HepG2 (cell line): Measurements from ENCODE around the gene POLR1G. TPM values are rescaled to one million over a fixed set of nuclear protein-coding genes. Genes with fewer than 3 reads are reported as not detected.
A peak's percentile ranks its signal among the peaks of the same experiment; 100 is the strongest.

Source experiments
- ATF7-NPFF ChIP-seq: sonication (generic); formaldehyde crosslinking; IDR thresholded peaks from 2 replicates; pipeline ENCODE4 v1.8.1; 2023; ENCODE audit warnings: mild to moderate bottlenecking, low read depth, missing genetic modification reagents, moderate library complexity
- CBX5 ChIP-seq: sonication (generic); formaldehyde crosslinking; IDR thresholded peaks from 2 replicates; pipeline ENCODE4 v1.4.0; 2020; ENCODE audit warnings: missing genetic modification reagents, borderline replicate concordance
- DNMT1 ChIP-seq: sonication (generic); formaldehyde crosslinking; IDR thresholded peaks from 2 replicates; pipeline ENCODE4 v1.5.1; 2020; ENCODE audit warnings: mild to moderate bottlenecking, missing genetic modification reagents
- FOSL2 ChIP-seq: sonication (generic); formaldehyde crosslinking; IDR thresholded peaks from 2 replicates; pipeline ENCODE4 v1.4.0; 2020; ENCODE audit warnings: missing genetic modification reagents
- FOXO1 ChIP-seq: sonication (generic); formaldehyde crosslinking; IDR thresholded peaks from 2 replicates; pipeline ENCODE4 v1.4.0; 2020; ENCODE audit warnings: missing genetic modification reagents
- IKZF1 ChIP-seq: fragments of 450-650 bp; IDR thresholded peaks from 2 replicates; pipeline ENCODE4 v1.7.1; 2016
- JUND ChIP-seq: sonication (generic); formaldehyde crosslinking; IDR thresholded peaks from 2 replicates; pipeline ENCODE4 v1.8.0; 2022; ENCODE audit warnings: mild to moderate bottlenecking, missing genetic modification reagents
- KDM5A ChIP-seq: fragments of 200-600 bp; sonication (generic); IDR thresholded peaks from 2 replicates; pipeline ENCODE4 v1.7.0; 2018; ENCODE audit warnings: antibody characterized with exemption, mild to moderate bottlenecking, low read length, borderline replicate concordance
- KDM5B ChIP-seq: sonication (generic); formaldehyde crosslinking; IDR thresholded peaks from 2 replicates; pipeline ENCODE4 v1.4.0; 2020; ENCODE audit warnings: missing genetic modification reagents, mild to moderate bottlenecking, borderline replicate concordance
- KDM6A ChIP-seq: IDR thresholded peaks from 2 replicates; pipeline ENCODE4 v1.6.1; 2016; ENCODE audit warnings: low read depth
- MAZ ChIP-seq, 2 experiments: sonication (generic) in 1 of 2; formaldehyde crosslinking in 1 of 2; IDR thresholded peaks; 2 replicates each; pipeline versions ENCODE4 v1.5.0 to v1.6.1; 2012 to 2020; ENCODE audit warnings: low read depth in 2 of 2, mild to moderate bottlenecking in 2 of 2, borderline replicate concordance in 1 of 2, improper control_type of control experiment in 1 of 2, low read length in 1 of 2, missing genetic modification reagents in 1 of 2, moderate library complexity in 1 of 2
- MXD4 ChIP-seq: IDR thresholded peaks from 2 replicates; pipeline ENCODE4 v1.6.1; 2016; ENCODE audit warnings: mild to moderate bottlenecking, missing biosample characterization, missing genetic modification reagents
- NCOA2 ChIP-seq: sonication (generic); formaldehyde crosslinking; IDR thresholded peaks from 2 replicates; pipeline ENCODE4 v1.8.0; 2022; ENCODE audit warnings: inconsistent platforms
- NFYB ChIP-seq: sonication (generic); formaldehyde crosslinking; IDR thresholded peaks from 2 replicates; pipeline ENCODE4 v1.4.0; 2020; ENCODE audit warnings: missing genetic modification reagents
- NR2F6 ChIP-seq, 2 experiments: IDR thresholded peaks; 2 replicates each; pipeline ENCODE4 v1.6.1; 2016; ENCODE audit warnings: antibody characterized with exemption in 1 of 2, mild to moderate bottlenecking in 1 of 2
- RBM22 ChIP-seq: fragments of 200-400 bp; formaldehyde crosslinking; optimal IDR thresholded peaks from 2 replicates; pipeline ENCODE3; 2017; ENCODE audit warnings: mild to moderate bottlenecking, low read length, moderate library complexity
- YY1 ChIP-seq: IDR thresholded peaks from 2 replicates; pipeline ENCODE4 v1.6.1; 2011; ENCODE audit warnings: low read length, low read depth, moderate library complexity, mild to moderate bottlenecking; ENCODE audit not compliant: insufficient read depth, insufficient replicate concordance
- ZFAT ChIP-seq: sonication (generic); formaldehyde crosslinking; conservative IDR thresholded peaks from 2 replicates; pipeline ENCODE4 v1.8.1; 2023; ENCODE audit warnings: missing genetic modification reagents, inconsistent platforms
- ZNF205 ChIP-seq: IDR thresholded peaks from 2 replicates; pipeline ENCODE4 v1.6.1; 2018; ENCODE audit warnings: missing biosample characterization, missing genetic modification reagents
- ZNF432 ChIP-seq: sonication (generic); formaldehyde crosslinking; IDR thresholded peaks from 2 replicates; pipeline ENCODE4 v1.5.0; 2020; ENCODE audit warnings: missing genetic modification reagents, mild to moderate bottlenecking, borderline replicate concordance
- ZNF501 ChIP-seq: sonication (generic); formaldehyde crosslinking; IDR thresholded peaks from 2 replicates; pipeline ENCODE4 v1.5.1; 2020; ENCODE audit warnings: mild to moderate bottlenecking, moderate library complexity, missing genetic modification reagents
- ZNF713 ChIP-seq: sonication (generic); formaldehyde crosslinking; IDR thresholded peaks from 2 replicates; pipeline ENCODE4 v1.4.0; 2020; ENCODE audit warnings: mild to moderate bottlenecking, missing genetic modification reagents
- ZNF850 ChIP-seq: sonication (generic); formaldehyde crosslinking; conservative IDR thresholded peaks from 2 replicates; pipeline ENCODE4 v1.9.0; 2021; ENCODE audit warnings: mild to moderate bottlenecking, missing genetic modification reagents
- ZSCAN9 ChIP-seq: IDR thresholded peaks from 2 replicates; pipeline ENCODE4 v1.6.1; 2016; ENCODE audit warnings: borderline replicate concordance
- polyA plus RNA-seq, 8 experiments: library from polyadenylated mRNA; depleted of rRNA in 3 of 8; stranded (reverse) in 7 of 8; unstranded in 1 of 8; fragments of >200 nt; fragmentation: Illumina TruSeq in 4 of 8; extraction: Trizol in 4 of 8; gene quantifications; 2 replicates each; pipeline versions ENCODE4 v1.2.1 to v1.2.3, GENCODE V29; 2011 to 2016; ENCODE audit warnings: low read depth in 4 of 8, missing spikeins in 1 of 8, mixed read lengths in 1 of 8; ENCODE audit not compliant: insufficient read depth in 1 of 8
- total RNA-seq, 5 experiments: library from RNA; depleted of rRNA; stranded (reverse); fragments of >200 nt; fragmentation: Illumina TruSeq; extraction: Trizol; gene quantifications; 2 replicates each; pipeline ENCODE4 v1.2.3, GENCODE V29; 2016; ENCODE audit warnings: low read depth in 1 of 5
- TF ChIP-seq, protein P1 (sequence below): IDR thresholded peaks from 2 replicates; pipeline ENCODE4 v1.6.1; 2016
- TF ChIP-seq, protein P2 (sequence below): IDR thresholded peaks from 2 replicates; pipeline ENCODE4 v1.6.1; 2016; ENCODE audit warnings: mild to moderate bottlenecking, missing biosample characterization, missing genetic modification reagents
- TF ChIP-seq, protein P3 (sequence below): sonication (generic); formaldehyde crosslinking; conservative IDR thresholded peaks from 2 replicates; pipeline ENCODE4 v1.8.0; 2022; ENCODE audit warnings: mild to moderate bottlenecking, moderate library complexity, missing genetic modification reagents
- TF ChIP-seq, protein P4 (sequence below): sonication (generic); formaldehyde crosslinking; IDR thresholded peaks from 2 replicates; pipeline ENCODE4 v1.8.1; 2023; ENCODE audit warnings: mild to moderate bottlenecking, inconsistent platforms, moderate library complexity, missing genetic modification reagents, borderline replicate concordance

Gene POLR1G
- total and polyA plus RNA-seq, 2 of the 13 experiments (the other 11 are each of a cell fraction or from before 2014, with no cell fraction given), result 3.5 to 20.8 TPM

DNA sequence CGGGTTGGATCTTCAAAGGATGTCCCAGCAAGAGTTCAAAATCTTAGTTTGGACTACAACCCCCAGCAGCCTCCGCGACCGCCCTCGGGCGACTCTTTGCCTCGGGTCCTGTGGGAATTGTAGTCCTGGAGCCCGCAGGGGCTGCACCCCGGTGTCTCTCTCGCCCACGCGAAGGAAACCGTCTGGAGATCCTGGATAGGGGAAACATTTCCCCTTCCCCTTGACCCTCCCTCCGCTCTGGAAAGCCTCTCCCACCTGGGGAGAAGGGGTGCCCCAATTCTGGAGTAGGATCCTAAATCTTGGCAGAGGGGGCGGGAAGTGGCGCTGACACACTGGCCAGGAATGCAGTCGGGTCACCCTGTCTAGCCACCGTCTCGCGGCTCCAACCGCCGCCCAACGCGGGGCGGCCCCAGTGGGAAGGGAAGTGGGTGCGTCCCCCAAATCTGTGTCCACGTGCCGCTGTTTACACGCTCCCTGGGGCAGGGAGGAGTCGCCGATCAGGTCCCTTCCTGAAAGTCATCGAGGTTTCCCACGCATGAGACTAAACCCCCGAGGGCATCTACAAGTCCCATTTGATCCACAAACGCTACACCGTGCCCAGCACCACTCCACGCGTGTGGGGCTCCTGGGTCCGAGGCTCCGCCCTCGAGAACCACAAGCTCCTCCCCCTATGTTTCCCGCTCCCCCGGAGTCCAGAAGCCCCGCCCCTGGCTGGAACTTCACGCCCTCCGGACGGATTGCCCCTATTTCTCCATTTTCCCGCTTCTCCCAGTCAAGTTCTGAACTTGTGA is 814 bp upstream of the POLR1G start (continued):
- TF ChIP-seq, protein P1, sequence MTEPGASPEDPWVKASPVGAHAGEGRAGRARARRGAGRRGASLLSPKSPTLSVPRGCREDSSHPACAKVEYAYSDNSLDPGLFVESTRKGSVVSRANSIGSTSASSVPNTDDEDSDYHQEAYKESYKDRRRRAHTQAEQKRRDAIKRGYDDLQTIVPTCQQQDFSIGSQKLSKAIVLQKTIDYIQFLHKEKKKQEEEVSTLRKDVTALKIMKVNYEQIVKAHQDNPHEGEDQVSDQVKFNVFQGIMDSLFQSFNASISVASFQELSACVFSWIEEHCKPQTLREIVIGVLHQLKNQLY (CRISPR knock-in tag), result no peak
- TF ChIP-seq, protein P2, sequence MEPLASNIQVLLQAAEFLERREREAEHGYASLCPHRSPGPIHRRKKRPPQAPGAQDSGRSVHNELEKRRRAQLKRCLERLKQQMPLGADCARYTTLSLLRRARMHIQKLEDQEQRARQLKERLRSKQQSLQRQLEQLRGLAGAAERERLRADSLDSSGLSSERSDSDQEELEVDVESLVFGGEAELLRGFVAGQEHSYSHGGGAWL (CRISPR knock-in tag), result no peak
- TF ChIP-seq, protein P3, sequence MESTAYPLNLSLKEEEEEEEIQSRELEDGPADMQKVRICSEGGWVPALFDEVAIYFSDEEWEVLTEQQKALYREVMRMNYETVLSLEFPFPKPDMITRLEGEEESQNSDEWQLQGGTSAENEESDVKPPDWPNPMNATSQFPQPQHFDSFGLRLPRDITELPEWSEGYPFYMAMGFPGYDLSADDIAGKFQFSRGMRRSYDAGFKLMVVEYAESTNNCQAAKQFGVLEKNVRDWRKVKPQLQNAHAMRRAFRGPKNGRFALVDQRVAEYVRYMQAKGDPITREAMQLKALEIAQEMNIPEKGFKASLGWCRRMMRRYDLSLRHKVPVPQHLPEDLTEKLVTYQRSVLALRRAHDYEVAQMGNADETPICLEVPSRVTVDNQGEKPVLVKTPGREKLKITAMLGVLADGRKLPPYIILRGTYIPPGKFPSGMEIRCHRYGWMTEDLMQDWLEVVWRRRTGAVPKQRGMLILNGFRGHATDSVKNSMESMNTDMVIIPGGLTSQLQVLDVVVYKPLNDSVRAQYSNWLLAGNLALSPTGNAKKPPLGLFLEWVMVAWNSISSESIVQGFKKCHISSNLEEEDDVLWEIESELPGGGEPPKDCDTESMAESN (CRISPR knock-in tag), result no peak
- TF ChIP-seq YY1 (no peak), CBX5 (CRISPR knock-in tag) (no peak), NCOA2 (CRISPR knock-in tag) (0 out of 2 replicates have a peak, but pooled peaks have one; percentile 4), IKZF1 (no peak), ATF7-NPFF (CRISPR knock-in tag) (no peak), KDM5A (no peak), ZNF205 (CRISPR knock-in tag) (no peak), ZNF432 (CRISPR knock-in tag) (no peak), FOSL2 (CRISPR knock-in tag) (peak; percentile 84), KDM5B (CRISPR knock-in tag) (0 out of 2 replicates have a peak, but pooled peaks have one; percentile 18), ZNF713 (0 out of 2 replicates have a peak, but pooled peaks have one; percentile 55), RBM22 (no peak), JUND (peak; percentile 41; the same call in 1 of the 2 replicates), ZNF850 (CRISPR knock-in tag) (0 out of 2 replicates have a peak, but pooled peaks have one; percentile 8), ZNF501 (CRISPR knock-in tag) (no peak), MXD4 (CRISPR knock-in tag) (no peak), ZSCAN9 (CRISPR knock-in tag) (no peak), FOXO1 (CRISPR knock-in tag) (no peak), DNMT1 (no peak), ZFAT (no peak), NFYB (CRISPR knock-in tag) (no peak), MAZ (IDR thresholded peaks at IDR 0.05; ENCODE audit: borderline replicate concordance, low read depth, low read length) (peak; percentile 37; the same call in 1 of the 2 replicates), MAZ (CRISPR knock-in tag; IDR thresholded peaks at IDR 0.05; ENCODE audit: low read depth) (no peak; the same call in 1 of the 2 replicates), KDM6A (CRISPR knock-in tag) (no peak), NR2F6 (IDR thresholded peaks at IDR 0.05) (no peak), NR2F6 (CRISPR knock-in tag; IDR thresholded peaks at IDR 0.05) (no peak)
- TF ChIP-seq, protein P4, sequence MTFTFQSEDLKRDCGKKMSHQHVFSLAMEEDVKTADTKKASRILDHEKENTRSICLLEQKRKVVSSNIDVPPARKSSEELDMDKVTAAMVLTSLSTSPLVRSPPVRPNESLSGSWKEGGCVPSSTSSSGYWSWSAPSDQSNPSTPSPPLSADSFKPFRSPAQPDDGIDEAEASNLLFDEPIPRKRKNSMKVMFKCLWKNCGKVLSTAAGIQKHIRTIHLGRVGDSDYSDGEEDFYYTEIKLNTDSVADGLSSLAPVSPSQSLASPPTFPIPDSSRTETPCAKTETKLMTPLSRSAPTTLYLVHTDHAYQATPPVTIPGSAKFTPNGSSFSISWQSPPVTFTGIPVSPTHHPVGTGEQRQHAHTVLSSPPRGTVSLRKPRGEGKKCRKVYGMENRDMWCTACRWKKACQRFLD (CRISPR knock-in tag), result no peak
